ENCODE results near the gene DDX3X.

The DDX3X gene

GRCh38 chrX:41304178-41304577 is 29.8 kb upstream of the DDX3X start:
- CTCF ChIA-PET: no interaction called here

GRCh38 chrX:41308884-41309647 is 24.9 kb upstream of the DDX3X start:
- H3K4me3 ChIP-seq (ENCODE audit: low read depth, low read length): no peak overlapping the region
- no peak overlapping the region for H3K27ac ChIP-seq (ENCODE audit: extremely low read depth, low read depth, low read length)
- CTCF ChIA-PET: interaction anchor here (0.7 to 1.1 kb wide), 2 partner anchors 23 to 127 kb away, joined by 3 read pairs; no protein-coding TSS in a partner anchor
- H3K9me3 ChIP-seq (ENCODE audit: control insufficient read depth, insufficient read depth, low read depth, low read length): no peaks in the 10 kb centered on the region
- TF ChIP-seq KLF9 (tag by site-specific recombination; IDR thresholded peaks at IDR 0.05; ENCODE audit: low read depth): no peak
- no peak for TF ChIP-seq ZNF239 (tag by site-specific recombination; IDR thresholded peaks at IDR 0.05)
- TF ChIP-seq ZNF391 (tag by site-specific recombination; IDR thresholded peaks at IDR 0.05; ENCODE audit: borderline replicate concordance, low read depth): no peak
- no peak for TF ChIP-seq ZNF645 (tag by site-specific recombination; IDR thresholded peaks at IDR 0.05)
- TF ChIP-seq ZXDB (tag by site-specific recombination; IDR thresholded peaks at IDR 0.05): no peak
- no peak for TF ChIP-seq ZNF175 (tag by site-specific recombination; IDR thresholded peaks at IDR 0.05)
- no peak for TF ChIP-seq ZNF157 (tag by site-specific recombination; IDR thresholded peaks at IDR 0.05)
- TF ChIP-seq ZNF341 (tag by site-specific recombination; IDR thresholded peaks at IDR 0.05; ENCODE audit: low read depth): no peak
- no peak for TF ChIP-seq ZNF350 (tag by site-specific recombination; IDR thresholded peaks at IDR 0.05)
- TF ChIP-seq INSM2 (tag by site-specific recombination; IDR thresholded peaks at IDR 0.05): no peak
- TF ChIP-seq ZBTB10 (tag by site-specific recombination; IDR thresholded peaks at IDR 0.05): no peak
- no peak for TF ChIP-seq ZBTB11 (tag by site-specific recombination; conservative IDR thresholded peaks at IDR 0.05; ENCODE audit: low read depth)
- no peak for TF ChIP-seq ZNF404 (tag by site-specific recombination; IDR thresholded peaks at IDR 0.05)
- no peak for TF ChIP-seq ZSCAN5A (tag by site-specific recombination; IDR thresholded peaks at IDR 0.05)
- no peak for TF ChIP-seq ZNF423 (tag by site-specific recombination; IDR thresholded peaks at IDR 0.05)
- POLR2A ChIA-PET: no interaction called here
- H3K4me1 ChIP-seq (ENCODE audit: control insufficient read depth, insufficient read depth, low read length): no peaks in the 10 kb centered on the region
- H3K36me3 ChIP-seq (ENCODE audit: control insufficient read depth in 2 of 2, insufficient read depth in 1 of 2, low read length in 2 of 2): no peaks in the 10 kb centered on the region

More at GRCh38 chrX:41304178-41304577, 29.8 kb upstream of the DDX3X start:
- POLR2A ChIA-PET: no interaction called here
- TF ChIP-seq YY1 (tag by site-specific recombination; IDR thresholded peaks at IDR 0.05) (no peak), GLI2 (tag by site-specific recombination; IDR thresholded peaks at IDR 0.05; ENCODE audit: borderline replicate concordance, low read depth) (no peak), ZNF433 (tag by site-specific recombination; IDR thresholded peaks at IDR 0.05; ENCODE audit: low read depth) (no peak), ZNF311 (tag by site-specific recombination; IDR thresholded peaks at IDR 0.05; ENCODE audit: borderline replicate concordance) (no peak), SP3 (tag by site-specific recombination; IDR thresholded peaks at IDR 0.05) (no peak), ZNF776 (tag by site-specific recombination; IDR thresholded peaks at IDR 0.05; ENCODE audit: borderline replicate concordance) (no peak), ZNF112 (tag by site-specific recombination; IDR thresholded peaks at IDR 0.05) (no peak)
- no peak overlapping the region for H3K4me3 ChIP-seq (ENCODE audit: low read depth, low read length)
- H3K9me3 ChIP-seq (ENCODE audit: control insufficient read depth, insufficient read depth, low read depth, low read length): no peaks in the 10 kb centered on the region
- H3K36me3 ChIP-seq (ENCODE audit: control insufficient read depth in 2 of 2, insufficient read depth in 1 of 2, low read length in 2 of 2): no peaks in the 10 kb centered on the region
- H3K4me1 ChIP-seq (ENCODE audit: control insufficient read depth, insufficient read depth, low read length): peaks cover 7% of the 10 kb centered on the region
- H3K27ac ChIP-seq (ENCODE audit: extremely low read depth, low read depth, low read length): no peak overlapping the region

Data from HEK293 (cell line).